AG09309 (cell line): Measurements from ENCODE around the gene PCDHAC1.
A peak's percentile ranks its signal among the peaks of the same experiment; 100 is the strongest.

Experiments
- DNase-seq: peaks from one replicate; pipeline ENCODE4 v3.0.0-alpha.2; 2010; ENCODE audit warnings: low read depth
- H3K4me3 ChIP-seq: 2 replicates; pipeline ENCODE4 v1.5.1; 2011; ENCODE audit warnings: mild to moderate bottlenecking, low read depth, low read length, moderate library complexity; ENCODE audit not compliant: control insufficient read depth
- TF ChIP-seq, protein P1 (sequence below): IDR thresholded peaks from 2 replicates; pipeline ENCODE4 v1.5.1; 2011; ENCODE audit warnings: mild to moderate bottlenecking, low read depth, low read length, inconsistent platforms; ENCODE audit not compliant: insufficient read depth, control insufficient read depth; ENCODE audit errors: missing control alignments

Gene PCDHAC1

GRCh38 chr5:140946578-140946977, 20.5 kb downstream of the PCDHAC1 start:
- TF ChIP-seq, protein P1, sequence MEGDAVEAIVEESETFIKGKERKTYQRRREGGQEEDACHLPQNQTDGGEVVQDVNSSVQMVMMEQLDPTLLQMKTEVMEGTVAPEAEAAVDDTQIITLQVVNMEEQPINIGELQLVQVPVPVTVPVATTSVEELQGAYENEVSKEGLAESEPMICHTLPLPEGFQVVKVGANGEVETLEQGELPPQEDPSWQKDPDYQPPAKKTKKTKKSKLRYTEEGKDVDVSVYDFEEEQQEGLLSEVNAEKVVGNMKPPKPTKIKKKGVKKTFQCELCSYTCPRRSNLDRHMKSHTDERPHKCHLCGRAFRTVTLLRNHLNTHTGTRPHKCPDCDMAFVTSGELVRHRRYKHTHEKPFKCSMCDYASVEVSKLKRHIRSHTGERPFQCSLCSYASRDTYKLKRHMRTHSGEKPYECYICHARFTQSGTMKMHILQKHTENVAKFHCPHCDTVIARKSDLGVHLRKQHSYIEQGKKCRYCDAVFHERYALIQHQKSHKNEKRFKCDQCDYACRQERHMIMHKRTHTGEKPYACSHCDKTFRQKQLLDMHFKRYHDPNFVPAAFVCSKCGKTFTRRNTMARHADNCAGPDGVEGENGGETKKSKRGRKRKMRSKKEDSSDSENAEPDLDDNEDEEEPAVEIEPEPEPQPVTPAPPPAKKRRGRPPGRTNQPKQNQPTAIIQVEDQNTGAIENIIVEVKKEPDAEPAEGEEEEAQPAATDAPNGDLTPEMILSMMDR = no peak
- no peak overlapping the region for H3K4me3 ChIP-seq
- DNase-seq = no peak

DNA sequence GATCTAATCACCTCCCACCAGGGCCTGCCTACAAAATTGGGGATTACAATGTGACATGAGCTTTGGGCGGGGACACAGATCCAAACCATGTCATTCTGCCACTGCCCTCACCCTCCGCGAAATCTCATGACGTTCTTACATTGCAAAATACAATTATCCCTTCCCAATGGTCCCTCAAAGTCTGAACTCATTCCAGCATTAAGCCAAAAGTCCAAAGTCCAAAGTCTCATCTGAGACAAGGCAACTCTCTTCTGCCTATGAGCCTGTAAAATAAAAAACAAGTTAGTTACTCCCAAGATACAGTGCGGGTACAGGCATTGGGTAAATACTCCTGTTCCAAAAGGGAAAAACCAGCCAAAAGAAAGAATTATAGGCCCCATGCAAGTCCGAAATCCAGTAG, 25.5 kb downstream of the PCDHAC1 start:
- TF ChIP-seq, protein P1 = no peak
- H3K4me3 ChIP-seq = no peak overlapping the region

GRCh38 chr5:140953234-140953633, 27.1 kb downstream of the PCDHAC1 start:
- TF ChIP-seq, protein P1 = no peak
- no peak for DNase-seq
- no peak overlapping the region for H3K4me3 ChIP-seq

More for the DNA sequence above, 25.5 kb downstream of the PCDHAC1 start:
- no peak for DNase-seq

DNA sequence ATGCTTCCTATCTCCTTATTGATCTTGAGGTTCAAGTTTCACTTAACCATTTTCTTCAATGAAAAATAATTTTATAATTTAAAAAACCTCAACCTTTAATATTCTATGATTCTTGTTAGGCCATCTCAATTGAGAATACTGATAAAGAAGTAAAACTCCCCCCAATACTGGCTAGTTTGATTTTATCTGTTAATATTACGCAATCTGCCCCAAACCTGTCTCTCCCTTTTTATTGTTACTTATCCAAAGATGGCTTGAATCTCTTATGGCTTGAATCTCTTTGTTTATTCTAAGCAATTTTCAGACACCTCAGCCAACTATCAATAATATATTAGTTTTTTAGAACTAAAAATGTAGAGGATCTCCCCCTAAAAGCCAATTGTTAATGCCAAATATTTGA, 36.1 kb downstream of the PCDHAC1 start:
- DNase-seq = no peak
- TF ChIP-seq, protein P1 = no peak
- H3K4me3 ChIP-seq = no peak overlapping the region

DNA sequence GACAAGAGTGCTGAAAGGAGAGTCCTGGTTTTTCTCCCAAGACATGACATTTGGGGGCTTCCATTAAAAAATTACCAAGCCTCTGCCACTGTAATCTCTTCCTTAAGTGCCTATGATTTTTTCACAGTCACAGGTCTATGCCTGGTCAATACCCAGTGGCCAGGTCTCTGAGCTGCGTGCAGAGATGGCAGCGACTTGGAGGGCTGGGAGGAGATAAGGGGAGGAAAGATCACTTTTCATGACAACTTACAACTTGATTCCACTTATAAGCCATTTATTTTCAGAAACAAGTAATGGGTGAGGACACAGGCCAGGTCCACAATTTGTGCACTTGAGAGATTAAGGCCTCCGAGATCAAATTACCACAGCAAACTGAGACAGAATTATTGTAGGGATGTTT, 38.3 kb downstream of the PCDHAC1 start:
- DNase-seq = no peak
- TF ChIP-seq, protein P1 = no peak
- H3K4me3 ChIP-seq = no peak overlapping the region

- H3K4me3 ChIP-seq = peak overlapping the region; percentile 37
- TF ChIP-seq, protein P1 = no peak
- no peak for DNase-seq
Observed at GRCh38 chr5:140965905-140966292, 39.8 kb downstream of the PCDHAC1 start.
